ENCODE results near the gene FEN1. TPM values are rescaled to one million over a fixed set of nuclear protein-coding genes. Genes with fewer than 3 reads are reported as not detected.

FEN1 gene
- total RNA-seq, 1 donor from 2014 or later: 51.8 TPM

- Histone ChIP-seq H3K4me2 (no peak overlapping the region), H2AFZ (replicated peaks) (no peak overlapping the region), H3K27me3 (no peaks in the 10 kb centered on the region), H3K36me3 (peaks cover 17% of the 10 kb centered on the region), H3K79me2 (ENCODE audit: low read depth) (peaks cover 83% of the 10 kb centered on the region), H3K9ac (no peak overlapping the region), H3K27ac (no peak overlapping the region), H3K4me3 (no peak overlapping the region), H3F3A (ENCODE audit: low read depth) (no peaks in the 10 kb centered on the region), H3K4me1 (peaks cover 11% of the 10 kb centered on the region), H3K9me3 (ENCODE audit: low read depth) (no peaks in the 10 kb centered on the region), H4K20me1 (ENCODE audit: low read depth) (peaks cover 85% of the 10 kb centered on the region)
- Mint-ChIP-seq H3K27ac (no peak overlapping the region), H3K9me3 (no peaks in the 10 kb centered on the region), H3K4me3 (no peak overlapping the region), H3K36me3 (peaks cover 51% of the 10 kb centered on the region), H3K4me1 (peaks cover 29% of the 10 kb centered on the region), H3K27me3 (ENCODE audit: insufficient read depth, low read depth) (peaks cover 2% of the 10 kb centered on the region)
- no peak for DNase-seq (ENCODE audit: low spot score)
- no peak for TF ChIP-seq CTCF (IDR thresholded peaks at IDR 0.05)
- TF ChIP-seq EZH2 (IDR thresholded peaks at IDR 0.05): no peak
- TF ChIP-seq EZH2phosphoT487 (IDR thresholded peaks at IDR 0.05): no peak
Measured at GRCh38 chr11:61837411-61838005, 44.8 kb downstream of the FEN1 start.

- peaks cover 7% of the 10 kb centered on the region for H3K4me1 ChIP-seq
- peak overlapping the region; percentile 79 for H3K27ac Mint-ChIP-seq
- H3K4me3 ChIP-seq: no peak overlapping the region
- H3K9ac ChIP-seq: no peak overlapping the region
- H3K4me3 Mint-ChIP-seq: no peak overlapping the region
- no peak for TF ChIP-seq CTCF (IDR thresholded peaks at IDR 0.05)
- peaks cover 50% of the 10 kb centered on the region for H3K36me3 Mint-ChIP-seq
- H4K20me1 ChIP-seq (ENCODE audit: low read depth): peaks cover 78% of the 10 kb centered on the region
- H2AFZ ChIP-seq (replicated peaks): no peak overlapping the region
- H3K36me3 ChIP-seq: peaks cover 17% of the 10 kb centered on the region
- H3K4me2 ChIP-seq: no peak overlapping the region
- H3K79me2 ChIP-seq (ENCODE audit: low read depth): peaks cover 83% of the 10 kb centered on the region
- no peaks in the 10 kb centered on the region for H3K9me3 Mint-ChIP-seq
- no peak for DNase-seq (ENCODE audit: low spot score)
- no peaks in the 10 kb centered on the region for H3K9me3 ChIP-seq (ENCODE audit: low read depth)
- H3K27me3 Mint-ChIP-seq (ENCODE audit: insufficient read depth, low read depth): peaks cover 2% of the 10 kb centered on the region
- peaks cover 19% of the 10 kb centered on the region for H3K4me1 Mint-ChIP-seq
- no peak overlapping the region for H3K27ac ChIP-seq
- H3K27me3 ChIP-seq: no peaks in the 10 kb centered on the region
- H3F3A ChIP-seq (ENCODE audit: low read depth): peaks cover 7% of the 10 kb centered on the region
Measured at GRCh38 chr11:61838501-61838900, 45.8 kb downstream of the FEN1 start.

- H3K36me3 ChIP-seq: peaks cover 17% of the 10 kb centered on the region
- no peak overlapping the region for H3K9ac ChIP-seq
- H3K4me2 ChIP-seq: no peak overlapping the region
- peaks cover 82% of the 10 kb centered on the region for H3K79me2 ChIP-seq (ENCODE audit: low read depth)
- peaks cover 11% of the 10 kb centered on the region for H3F3A ChIP-seq (ENCODE audit: low read depth)
- H3K36me3 Mint-ChIP-seq: peaks cover 47% of the 10 kb centered on the region
- H3K27me3 Mint-ChIP-seq (ENCODE audit: insufficient read depth, low read depth): peaks cover 2% of the 10 kb centered on the region
- H3K4me3 Mint-ChIP-seq: no peak overlapping the region
- no peaks in the 10 kb centered on the region for H3K9me3 ChIP-seq (ENCODE audit: low read depth)
- TF ChIP-seq CTCF (IDR thresholded peaks at IDR 0.05) (no peak), EZH2phosphoT487 (IDR thresholded peaks at IDR 0.05) (no peak), EZH2 (IDR thresholded peaks at IDR 0.05) (no peak)
- no peak overlapping the region for H2AFZ ChIP-seq (replicated peaks)
- H4K20me1 ChIP-seq (ENCODE audit: low read depth): peaks cover 78% of the 10 kb centered on the region
- no peak overlapping the region for H3K27ac ChIP-seq
- H3K4me1 ChIP-seq: peaks cover 5% of the 10 kb centered on the region
- H3K27ac Mint-ChIP-seq: peak overlapping the region; percentile 79
- peaks cover 14% of the 10 kb centered on the region for H3K4me1 Mint-ChIP-seq
- DNase-seq (ENCODE audit: low spot score): no peak
- no peak overlapping the region for H3K4me3 ChIP-seq
- H3K9me3 Mint-ChIP-seq: no peaks in the 10 kb centered on the region
- H3K27me3 ChIP-seq: no peaks in the 10 kb centered on the region
Measured at GRCh38 chr11:61838921-61839320, 46.2 kb downstream of the FEN1 start.

Data from neural progenitor cell (in vitro differentiated cells).